GM18499 (cell line): ENCODE measurements around the gene ST6GALNAC3.
A peak's percentile ranks its signal among the peaks of the same experiment; 100 is the strongest.

Source experiments
- ATAC-seq: cut with Tn5 transposase; IDR thresholded peaks from one replicate; pipeline ENCODE4 v1.9.1; 2021; ENCODE audit warnings: moderate number of reproducible peaks; ENCODE audit not compliant: insufficient read depth, unreplicated experiment

ST6GALNAC3 gene

DNA sequence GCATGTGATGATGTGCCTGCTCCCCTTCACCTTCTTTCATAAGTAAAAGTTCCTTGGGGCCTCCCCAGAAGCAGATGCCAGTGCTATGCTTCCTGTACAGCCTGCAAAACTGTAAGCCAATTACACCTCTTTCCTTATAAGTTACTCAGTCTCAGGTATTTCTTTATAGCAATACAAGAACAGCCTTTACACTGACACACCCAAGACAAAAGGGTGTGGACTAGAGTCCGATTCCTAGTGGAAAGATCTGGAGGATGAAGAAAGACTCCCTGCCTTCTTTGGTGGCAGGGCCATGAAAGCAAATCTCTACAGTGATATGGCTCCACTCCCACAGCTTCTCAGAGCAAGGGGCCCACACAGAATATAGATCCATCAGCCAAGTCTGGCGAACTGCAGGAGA, 583.1 kb downstream of the ST6GALNAC3 start:
- ATAC-seq, result no peak

DNA sequence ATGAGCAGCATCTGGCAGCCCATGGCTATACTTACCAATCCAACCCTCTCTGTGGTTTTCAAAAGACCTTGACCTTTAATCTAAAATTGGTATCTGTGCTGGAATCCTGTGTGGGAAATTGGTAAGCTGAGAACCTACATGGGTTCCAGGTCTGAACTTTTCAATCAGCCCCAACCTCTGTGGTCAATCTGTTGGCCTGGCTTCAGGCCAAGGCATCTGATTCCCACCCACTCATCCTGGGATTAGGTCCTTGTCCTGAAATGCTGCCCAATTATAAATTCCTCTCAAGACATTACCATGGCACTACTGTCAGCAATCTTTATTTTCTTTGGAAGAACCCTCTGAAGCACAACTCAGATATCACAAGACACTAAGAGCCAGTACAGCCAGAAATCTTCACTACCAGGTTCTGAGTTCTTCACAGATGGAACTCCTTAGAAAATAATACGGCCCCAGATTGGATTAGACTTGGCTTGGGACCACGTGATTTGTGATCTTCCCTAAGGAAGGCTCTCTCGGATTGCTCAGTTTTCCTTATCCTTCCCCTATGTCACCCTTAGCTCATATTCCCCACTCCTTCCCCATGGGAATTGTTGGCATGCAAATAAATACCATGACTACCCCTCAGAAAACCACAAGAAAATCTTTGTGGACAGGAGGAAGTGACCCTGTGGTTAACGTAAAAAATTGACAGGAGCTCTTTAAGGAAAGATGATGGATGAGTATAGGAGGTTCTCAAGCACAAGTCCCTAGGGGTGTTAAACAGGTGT, 584.8 kb downstream of the ST6GALNAC3 start:
- no peak for ATAC-seq

DNA sequence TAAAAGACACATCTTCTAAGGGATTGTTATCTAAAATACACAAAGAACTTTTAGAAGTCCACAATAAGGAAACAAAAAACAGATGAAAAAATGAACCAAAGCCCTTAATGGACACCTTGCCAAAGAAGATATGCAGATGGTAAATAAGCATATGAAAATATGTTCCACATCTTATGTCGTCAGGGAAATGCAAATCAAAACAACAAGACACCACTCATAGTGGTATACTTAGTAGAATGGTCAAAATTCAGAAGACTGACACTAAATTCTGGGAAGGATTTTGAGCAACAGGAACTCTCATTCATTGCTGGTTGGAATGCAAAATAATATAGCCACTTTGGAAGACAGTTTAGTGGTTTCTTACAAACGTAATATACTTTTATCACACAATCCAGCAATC, 587.0 kb downstream of the ST6GALNAC3 start:
- no peak for ATAC-seq

DNA sequence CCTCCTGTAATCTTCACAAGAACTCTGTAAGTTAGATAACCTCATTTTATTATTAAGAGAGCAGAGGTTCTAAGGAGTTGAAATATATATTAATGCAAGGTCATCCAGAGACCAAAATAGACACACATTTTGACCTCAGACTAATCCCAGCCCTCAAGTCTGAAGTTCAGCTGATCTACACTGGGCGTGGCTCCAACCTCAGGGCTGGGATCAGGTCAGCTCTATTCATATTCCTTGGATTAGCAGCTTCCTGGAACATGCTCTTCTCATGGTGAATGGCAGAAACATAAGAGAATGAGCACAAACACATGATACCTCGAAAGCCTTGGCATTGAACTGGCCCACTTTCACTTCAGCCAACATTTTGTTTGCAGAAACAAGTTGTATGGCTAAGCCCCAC, 592.0 kb downstream of the ST6GALNAC3 start:
- ATAC-seq, result no peak

DNA sequence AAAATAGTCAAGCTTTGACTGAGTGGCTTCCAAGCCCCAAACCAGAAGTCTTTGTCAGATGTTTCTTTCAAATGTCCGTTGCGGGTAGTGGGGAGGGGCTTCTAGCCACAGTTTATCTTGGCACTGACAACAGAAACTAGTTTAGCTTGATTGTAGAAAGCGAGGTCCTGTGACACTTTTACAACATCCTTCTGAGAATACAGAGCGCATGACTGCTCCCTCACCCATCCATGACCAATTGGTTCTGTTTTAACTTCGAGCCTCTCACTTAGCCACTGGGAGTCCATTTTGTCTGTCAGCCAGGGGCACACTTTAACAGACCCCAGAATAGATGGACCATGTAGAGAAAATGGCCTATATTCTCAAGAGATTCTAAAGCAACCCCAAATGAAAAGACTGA, 593.5 kb downstream of the ST6GALNAC3 start:
- peak; percentile 95 for ATAC-seq

DNA sequence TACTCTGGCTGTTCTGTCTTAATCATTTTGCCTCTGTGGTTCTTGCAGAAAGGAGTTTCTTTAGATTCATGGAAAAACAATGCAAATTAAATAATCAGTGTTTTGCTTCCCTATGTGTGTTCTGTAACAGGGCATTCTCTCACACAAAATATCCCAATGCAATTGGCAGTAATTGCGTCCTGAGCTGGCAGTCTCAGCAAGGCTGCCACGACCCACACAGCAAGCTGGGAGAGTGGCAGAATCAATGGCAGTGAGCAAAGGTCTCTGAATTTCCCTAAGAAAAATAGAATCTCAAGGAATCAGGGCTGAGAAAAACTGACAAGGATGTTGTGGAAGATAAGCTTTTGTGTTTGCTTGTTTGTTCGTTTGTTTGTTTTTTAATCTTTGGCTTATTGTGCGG, 594.6 kb downstream of the ST6GALNAC3 start:
- no peak for ATAC-seq

DNA sequence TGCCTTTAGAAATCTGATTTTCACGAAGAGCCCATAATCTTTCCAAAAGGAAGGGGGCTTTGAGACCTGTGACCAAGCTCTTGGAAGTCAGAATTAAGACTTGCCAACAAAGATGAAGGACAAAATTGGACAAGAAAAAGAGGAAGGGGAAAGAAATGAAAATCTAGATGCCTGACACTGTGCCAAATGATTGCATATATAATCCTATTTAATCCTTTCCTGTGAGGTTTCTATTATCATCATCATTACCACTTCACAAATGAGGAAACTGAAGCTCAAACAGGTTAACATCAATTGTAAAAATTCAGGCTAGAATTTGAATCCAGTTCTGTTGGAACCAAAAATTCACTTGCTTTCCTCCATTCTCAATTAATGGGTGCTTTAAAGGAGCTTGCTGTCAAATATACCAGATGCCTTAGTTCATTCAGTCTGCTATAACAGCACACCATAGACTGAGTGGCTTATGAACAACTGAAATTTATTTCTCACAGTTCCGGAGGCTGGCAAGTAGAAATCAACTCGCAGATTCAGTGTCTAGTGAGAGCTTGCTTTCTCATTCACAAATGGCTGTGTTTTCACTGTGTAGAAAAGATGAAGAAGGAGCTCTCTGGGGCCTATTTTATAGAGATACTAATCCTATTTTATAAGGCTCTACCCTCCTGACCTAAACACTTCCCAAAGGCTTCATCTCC, 595.2 kb downstream of the ST6GALNAC3 start:
- ATAC-seq, result no peak

DNA sequence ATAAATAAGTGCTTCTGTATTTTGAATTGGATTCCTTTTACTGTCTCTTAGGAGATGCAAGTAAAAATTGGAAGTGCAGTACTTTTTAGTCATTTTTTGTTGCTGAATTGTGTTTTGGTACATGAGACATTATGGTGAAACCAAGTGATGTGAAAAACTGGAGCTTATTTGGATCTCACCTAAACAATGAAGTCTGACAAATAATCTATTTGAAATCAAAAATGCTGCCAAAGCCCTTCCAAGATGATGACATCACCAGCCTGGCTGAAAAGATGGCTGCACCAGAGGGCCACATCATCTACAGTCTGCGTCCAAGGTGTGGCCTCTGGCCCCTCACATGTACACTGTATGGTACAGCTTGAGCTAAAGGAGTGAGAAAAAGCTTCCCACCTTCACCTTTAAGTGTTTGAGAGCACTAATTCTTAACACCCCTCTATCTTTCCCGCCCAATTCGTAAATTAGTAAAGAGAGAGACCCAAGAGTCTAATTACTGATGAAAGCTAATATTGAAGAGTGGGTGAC, 600.2 kb downstream of the ST6GALNAC3 start:
- no peak for ATAC-seq

DNA sequence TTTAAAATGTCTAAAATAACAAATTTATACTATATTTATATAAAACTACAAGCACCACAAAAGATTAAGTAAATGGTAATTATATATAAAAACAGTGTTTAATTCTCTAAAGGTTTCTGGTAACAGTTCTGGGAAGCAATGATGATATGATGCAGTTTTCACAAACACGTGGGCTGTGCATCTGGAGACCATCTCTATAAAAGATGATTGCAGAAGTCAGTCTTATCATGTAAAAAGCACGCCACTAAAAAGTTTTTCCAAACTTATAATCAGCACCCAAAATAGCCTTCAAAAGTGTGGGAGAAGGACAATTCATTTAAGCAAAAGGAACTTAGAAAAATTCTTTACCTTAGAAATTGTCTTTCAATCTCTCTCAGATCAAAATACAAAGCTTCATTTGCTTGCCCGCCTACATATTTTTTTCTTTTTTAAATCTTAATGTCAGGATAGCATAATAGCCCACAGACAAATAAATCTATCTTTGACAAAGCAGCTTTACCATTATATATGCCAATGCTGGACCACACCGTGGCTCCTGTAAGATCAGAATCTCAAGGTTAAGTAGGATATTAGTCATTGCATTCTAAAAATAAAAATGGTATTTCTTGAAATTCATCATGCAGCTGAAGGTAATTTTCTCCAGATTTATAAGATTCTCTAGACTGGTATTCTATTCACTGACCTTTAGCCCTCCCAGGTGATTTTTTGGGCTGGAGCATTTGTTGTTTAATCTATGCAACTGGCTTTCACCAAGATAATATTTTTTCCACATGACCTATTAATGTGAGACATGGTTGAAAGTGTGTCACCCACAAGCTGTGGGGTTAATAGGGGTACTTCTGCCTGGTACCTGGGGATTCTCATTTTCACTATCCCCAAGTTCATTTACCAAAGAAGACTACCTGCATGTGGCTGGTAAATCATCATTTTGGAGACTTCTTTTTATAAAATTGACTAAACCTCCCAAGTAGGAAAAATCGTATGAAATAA, 603.2 kb downstream of the ST6GALNAC3 start:
- no peak for ATAC-seq

DNA sequence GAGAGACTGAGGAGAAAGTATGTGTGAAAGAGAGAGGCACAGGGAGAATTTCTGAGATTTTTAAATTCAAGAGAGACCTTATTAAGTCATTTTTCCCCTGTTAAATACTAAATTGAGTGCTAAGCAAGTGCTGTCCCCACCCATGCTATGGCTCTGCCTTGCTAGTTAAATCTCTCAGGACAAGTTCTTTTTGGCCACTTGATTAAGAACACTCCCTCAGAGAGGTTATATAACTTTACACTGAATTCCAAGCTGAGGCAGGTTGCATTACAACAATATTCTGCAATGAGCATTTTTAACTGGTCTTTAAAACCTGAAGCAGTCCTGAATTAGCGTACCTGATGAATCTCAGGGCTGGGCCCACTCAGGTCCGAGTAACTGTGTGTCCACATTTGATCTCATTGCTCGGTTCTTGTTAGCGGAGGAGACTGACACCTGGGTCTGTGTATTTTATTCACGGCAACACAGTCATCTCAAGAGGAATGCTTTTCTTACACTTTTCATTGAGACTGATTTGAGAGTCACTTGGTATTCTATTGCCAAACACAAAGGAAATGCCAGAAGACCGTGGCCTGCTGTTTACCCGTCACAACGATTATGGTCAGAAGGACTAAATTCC, 605.1 kb downstream of the ST6GALNAC3 start:
- ATAC-seq, result no peak

DNA sequence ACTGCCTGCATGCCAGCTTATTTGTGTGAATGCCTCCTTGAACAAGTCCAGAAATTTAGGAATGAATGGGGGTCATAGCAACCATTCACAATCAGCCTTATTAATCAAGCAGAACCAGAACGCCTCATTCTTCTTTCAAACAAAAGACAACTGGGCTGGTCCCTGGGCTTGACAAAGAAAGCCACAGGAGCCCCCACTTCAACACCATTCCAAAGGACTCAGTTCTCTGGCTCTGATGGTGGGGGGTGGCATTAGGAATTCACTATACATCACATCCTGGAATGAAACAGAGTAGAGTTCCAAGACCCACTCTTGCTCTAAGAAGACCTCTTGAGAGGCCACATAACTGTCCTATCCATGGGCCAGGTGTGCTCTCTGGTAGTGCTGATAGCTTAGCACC, 606.1 kb downstream of the ST6GALNAC3 start:
- ATAC-seq, result no peak

DNA sequence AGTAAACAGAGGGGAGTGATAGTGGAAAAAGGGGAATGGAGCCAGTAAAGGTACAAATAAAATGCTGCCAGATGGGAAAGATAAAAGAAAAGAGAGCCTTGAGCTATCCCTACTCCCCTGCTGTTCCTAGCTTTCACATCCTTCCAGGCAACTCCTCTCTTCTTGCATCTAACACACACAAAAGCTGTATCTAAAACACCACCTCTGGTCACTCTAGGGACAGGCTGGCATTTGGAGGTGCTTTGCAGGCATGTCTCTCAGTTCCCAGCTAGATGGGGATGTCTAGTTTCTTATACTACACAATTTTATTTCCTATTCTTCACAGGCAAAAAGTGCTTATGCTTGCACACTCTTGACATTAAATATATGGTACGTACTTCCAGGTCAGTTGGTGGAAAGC, 607.6 kb downstream of the ST6GALNAC3 start:
- ATAC-seq, result no peak
